Activated CD4-positive, alpha-beta T cell treated with anti-CD3 and anti-CD28 coated beads, Interleukin-2, Interleukin-4, amounts not matched to agents 100 ng/mL and 50 ng/mL, durations not matched to agents 16 hours and 8 hours (primary cell): Measurements from ENCODE around the gene CNBP.
"Not testable (repeated sequence)": the region's sequence is repeated elsewhere in the genome, so short reads cannot be mapped to it uniquely, and the experiment has no call there.

Experiments
- DNase-seq: peaks from one replicate; pipeline ENCODE4 v3.0.0-alpha.2; 2020; ENCODE audit warnings: low spot score

Gene CNBP

GRCh38 chr3:129183569-129184395, at the start of gene CNBP:
Gene CNBP, minus strand, starts transcription at chr3:129183896. Its CDS starts 12,139 bp downstream, at chr3:129171757.
- peak; percentile 93 for DNase-seq

DNA sequence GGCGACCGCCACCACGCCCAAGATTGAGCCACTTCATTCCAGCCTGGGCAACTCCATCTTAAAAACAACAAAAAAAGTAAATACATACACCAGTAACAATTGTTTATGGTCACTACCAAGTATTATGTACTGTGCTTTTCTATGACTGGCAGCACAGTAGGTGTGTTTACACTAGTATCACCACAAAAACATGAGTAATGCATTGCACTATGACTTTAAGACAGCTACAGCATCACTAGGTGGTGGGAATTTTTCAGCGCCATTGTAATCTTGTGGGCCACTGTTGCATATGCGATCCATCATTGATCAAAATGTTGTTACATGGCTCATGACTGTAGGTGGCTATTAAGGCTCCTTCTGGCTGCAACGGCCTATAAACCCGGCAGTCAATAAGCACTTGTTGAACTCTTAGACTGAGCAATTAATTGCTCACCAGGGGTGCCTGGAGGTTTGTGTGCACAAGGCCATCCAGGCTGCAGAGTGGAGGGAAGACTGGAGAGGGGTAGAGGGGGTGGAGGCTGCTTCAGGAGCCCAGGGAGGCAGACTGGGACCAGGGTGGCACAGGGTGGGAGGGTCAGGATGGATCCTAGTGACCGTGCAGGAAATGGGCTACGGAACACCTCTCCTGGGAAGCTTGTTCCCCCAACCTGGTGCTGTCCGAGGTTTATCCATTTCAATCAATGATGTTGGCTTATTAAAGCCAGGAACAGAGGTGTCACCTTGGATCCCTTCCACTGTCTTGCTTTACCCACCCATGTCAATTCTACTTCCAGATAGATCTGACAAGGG, 47.8 kb upstream of the CNBP start:
- no peak for DNase-seq

DNA sequence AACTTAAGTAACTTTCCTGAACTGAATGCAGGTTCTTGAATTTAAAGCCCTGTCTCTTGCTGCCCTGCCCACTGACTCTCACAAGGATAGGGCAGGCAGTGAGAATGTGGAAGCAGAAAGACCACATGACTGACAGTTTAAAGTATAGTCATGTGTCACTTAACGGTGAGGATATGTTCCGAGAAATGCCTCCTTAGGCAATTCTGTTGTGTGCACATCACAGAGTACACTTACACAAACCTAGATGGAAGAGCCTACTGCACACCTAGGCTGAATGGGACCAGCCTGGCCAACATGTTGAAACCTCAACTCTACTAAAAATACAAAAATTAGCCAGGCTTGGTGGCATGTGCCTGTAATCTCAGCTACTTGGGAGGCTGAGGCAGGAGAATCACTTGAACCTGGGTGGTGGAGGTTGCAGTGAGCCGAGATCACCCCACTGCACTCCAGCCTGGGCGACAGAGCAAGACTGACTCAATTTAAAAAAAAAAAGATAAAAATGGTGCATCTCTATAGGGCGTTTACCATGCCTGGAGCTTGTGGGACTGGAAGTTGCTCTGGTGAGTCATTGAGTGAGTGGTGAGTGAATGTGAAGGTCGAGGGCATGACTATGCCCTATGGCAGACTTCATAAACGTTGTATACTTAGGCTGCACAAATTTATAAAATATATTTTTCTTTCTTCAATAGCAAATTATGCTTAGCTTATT, 46.8 kb upstream of the CNBP start:
- peak; percentile 85 for DNase-seq

GRCh38 chr3:129228891-129229585, 45.3 kb upstream of the CNBP start:
- DNase-seq: no peak

- peak; percentile 38 for DNase-seq
Observed at GRCh38 chr3:129226374-129226773, 42.7 kb upstream of the CNBP start.

- DNase-seq: peak; percentile 36
Observed at GRCh38 chr3:129224984-129225393, 41.3 kb upstream of the CNBP start.

- not testable (repeated sequence) for DNase-seq
Observed at GRCh38 chr3:129224387-129224786, 40.7 kb upstream of the CNBP start.

DNA sequence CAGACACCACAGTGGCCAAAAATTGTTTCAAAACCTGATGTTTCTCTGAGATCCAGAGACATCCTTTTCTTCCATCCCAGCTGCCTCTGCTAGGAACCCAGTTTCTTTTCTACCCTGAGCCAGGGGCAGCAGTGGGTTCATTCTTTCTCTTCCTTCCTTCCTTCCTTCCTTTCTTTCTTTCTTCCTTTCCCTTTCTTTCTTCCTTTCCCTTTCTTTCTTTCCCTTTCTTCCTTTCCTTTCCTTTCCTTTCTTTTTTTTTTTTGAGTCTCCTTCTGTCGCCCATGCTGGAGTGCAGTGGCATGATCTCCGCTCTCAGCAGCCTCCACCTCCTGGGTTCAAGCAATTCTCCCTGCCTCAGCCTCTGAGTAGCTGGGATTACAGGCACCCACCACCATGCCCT, 35.0 kb upstream of the CNBP start:
- no peak for DNase-seq

GRCh38 chr3:129213238-129213637, 29.5 kb upstream of the CNBP start:
- DNase-seq: no peak

DNA sequence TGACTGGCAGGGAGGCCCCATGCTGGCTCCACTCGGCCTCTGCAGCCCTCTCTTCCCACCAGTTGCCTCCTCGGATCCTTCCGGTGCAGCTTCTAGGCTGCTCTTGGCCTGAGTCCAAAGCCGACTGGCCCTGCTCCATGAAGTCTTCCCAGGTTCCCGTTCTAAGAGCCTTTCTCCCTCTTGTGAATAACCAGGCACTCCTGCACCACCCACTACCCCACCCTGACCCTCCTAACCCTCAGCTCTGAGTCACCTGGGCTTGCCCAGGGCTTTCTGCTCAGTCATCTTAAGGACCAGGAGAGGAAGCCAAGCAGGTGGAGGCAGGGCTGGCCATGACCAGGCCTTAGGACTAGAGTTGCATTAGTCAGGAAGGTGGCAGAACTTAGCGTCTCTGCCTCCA, 28.1 kb upstream of the CNBP start:
- DNase-seq: no peak

- no peak for DNase-seq
Observed at GRCh38 chr3:129211345-129211744, 27.6 kb upstream of the CNBP start.

- no peak for DNase-seq
Observed at GRCh38 chr3:129207479-129207878, 23.8 kb upstream of the CNBP start.

- DNase-seq: no peak
Observed at GRCh38 chr3:129205109-129205832, 21.6 kb upstream of the CNBP start.

DNA sequence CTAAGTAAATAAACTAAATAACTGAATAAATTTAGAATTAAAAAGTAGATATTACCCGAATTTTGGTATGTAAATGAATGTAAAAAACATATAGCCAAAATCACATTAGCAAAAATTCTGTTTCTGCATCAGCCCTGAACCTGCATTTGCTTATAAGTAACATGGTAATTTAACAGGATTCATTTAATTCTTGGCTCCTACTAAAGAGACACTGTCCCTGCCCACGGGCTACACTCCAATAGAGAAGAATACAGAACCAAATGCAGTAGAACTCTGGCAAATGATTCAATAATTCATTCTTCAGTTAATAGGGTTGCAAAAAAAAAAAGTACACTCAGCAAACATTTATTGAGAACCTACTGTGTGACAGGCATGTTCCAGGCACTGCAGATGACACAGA, 20.8 kb upstream of the CNBP start:
- DNase-seq: no peak

- DNase-seq: no peak
Observed at GRCh38 chr3:129199366-129199765, 15.7 kb upstream of the CNBP start.

DNA sequence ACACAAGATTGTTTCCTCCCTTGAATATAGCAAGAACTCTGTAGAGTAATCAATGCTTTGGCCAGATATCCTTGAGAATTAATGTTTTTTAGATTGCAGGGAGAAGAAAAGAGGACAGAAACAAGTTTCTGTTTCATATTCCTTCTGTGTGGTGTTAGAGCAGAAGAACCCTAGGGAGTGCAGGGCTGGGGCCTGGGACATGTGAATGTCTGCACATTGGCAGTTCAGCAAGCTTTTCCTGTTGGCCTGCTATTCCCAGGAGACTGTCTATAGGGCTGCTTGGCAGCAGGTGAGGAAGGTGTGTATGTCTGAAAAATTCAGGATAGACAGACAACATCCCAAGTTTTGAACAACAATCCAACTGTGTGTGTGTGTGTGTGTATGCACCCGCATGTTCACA, 13.6 kb upstream of the CNBP start:
- no peak for DNase-seq

GRCh38 chr3:129196601-129197000, 12.9 kb upstream of the CNBP start:
- no peak for DNase-seq

DNA sequence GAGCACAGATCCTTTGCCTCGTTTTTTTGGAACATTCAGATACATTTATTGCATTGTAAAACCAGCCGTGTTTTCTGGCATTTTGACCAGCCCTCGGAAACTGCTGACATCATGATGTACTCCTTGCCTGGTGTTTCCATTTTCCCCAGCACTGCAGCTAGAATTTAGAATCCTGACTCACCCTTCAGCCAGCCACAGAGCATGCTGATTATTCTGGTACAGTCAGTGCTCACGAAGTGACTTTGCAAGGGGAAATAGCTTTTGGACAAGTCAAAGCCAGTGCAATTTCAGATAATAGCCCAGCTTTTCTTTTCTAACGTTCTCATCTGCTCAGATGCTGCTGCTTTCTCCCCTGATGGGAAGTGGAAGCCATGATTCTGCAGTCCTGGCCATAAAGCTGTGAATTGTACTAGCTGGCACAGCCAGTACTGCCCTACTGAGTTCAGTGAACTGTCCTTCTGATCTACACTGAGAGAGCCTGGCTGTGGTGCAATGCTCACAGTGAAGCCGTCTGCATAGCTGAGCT, 12.1 kb upstream of the CNBP start:
- DNase-seq: peak; percentile 38

- DNase-seq: not testable (repeated sequence)
Observed at GRCh38 chr3:129189793-129190192, 6.1 kb upstream of the CNBP start.

- no peak for DNase-seq
Observed at GRCh38 chr3:129187857-129188256, 4.2 kb upstream of the CNBP start.

DNA sequence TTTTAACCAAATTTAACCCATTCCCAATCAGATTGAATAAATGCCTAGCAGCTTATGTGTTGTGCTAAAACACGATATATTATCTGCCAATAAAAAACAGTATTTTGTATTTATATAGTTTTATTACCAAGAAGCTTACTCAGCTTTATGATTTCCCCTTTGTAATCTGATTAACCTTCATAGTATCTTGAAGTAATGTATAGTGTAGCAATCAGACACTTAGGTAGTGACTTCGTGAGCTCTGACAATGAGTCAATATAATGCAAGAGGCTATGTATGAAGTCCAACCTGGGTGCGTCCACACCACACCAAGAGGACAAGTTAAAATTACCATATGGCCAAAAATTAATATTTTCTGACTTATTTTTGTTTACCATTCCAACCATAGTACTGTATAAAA, 2.1 kb upstream of the CNBP start:
- no peak for DNase-seq
